Measurements from ENCODE around the gene C3orf18. TPM values are rescaled to one million over a fixed set of nuclear protein-coding genes. Genes with fewer than 3 reads are reported as not detected.

Gene C3orf18
- total RNA-seq, 1 donor from 2014 or later: 7.2 TPM

DNA sequence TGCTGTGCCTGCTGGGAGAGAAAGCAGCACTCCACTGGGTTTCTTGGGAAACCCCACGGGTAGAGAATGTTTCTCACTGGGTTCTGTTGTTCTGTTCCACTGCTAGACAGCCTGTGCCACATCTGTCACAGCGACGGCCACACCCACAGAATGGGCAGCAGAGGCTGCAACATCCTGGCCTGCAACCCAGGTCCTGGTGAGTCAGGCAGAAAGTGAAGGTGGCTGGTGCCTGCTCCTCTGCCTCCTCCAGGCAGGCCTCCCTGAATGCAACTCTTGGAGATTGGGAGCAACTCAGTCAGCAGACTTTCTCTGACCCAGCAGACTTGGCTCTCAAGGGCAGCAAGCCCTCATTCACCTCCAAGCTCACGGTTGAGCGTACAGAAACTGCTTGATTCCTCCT lies 13.0 kb downstream of the C3orf18 start:
- no peak overlapping the region for H2AFZ ChIP-seq (ENCODE audit: low read depth, low read length)
- no peak overlapping the region for H3K4me2 ChIP-seq (ENCODE audit: low read length)
- no peak overlapping the region for H3K27ac Mint-ChIP-seq (ENCODE audit: unreplicated experiment)
- no peak for FAIRE-seq
- H3K27ac ChIP-seq (ENCODE audit: low read depth, low read length): no peak overlapping the region
- H3K27me3 Mint-ChIP-seq (ENCODE audit: low read depth, unreplicated experiment): peaks cover 53% of the 10 kb centered on the region
- H3K27me3 ChIP-seq (ENCODE audit: insufficient read depth, low read length): peaks cover 8% of the 10 kb centered on the region
- H3K36me3 ChIP-seq (ENCODE audit: insufficient read depth, low read length): no peaks in the 10 kb centered on the region
- TF ChIP-seq, protein P1, sequence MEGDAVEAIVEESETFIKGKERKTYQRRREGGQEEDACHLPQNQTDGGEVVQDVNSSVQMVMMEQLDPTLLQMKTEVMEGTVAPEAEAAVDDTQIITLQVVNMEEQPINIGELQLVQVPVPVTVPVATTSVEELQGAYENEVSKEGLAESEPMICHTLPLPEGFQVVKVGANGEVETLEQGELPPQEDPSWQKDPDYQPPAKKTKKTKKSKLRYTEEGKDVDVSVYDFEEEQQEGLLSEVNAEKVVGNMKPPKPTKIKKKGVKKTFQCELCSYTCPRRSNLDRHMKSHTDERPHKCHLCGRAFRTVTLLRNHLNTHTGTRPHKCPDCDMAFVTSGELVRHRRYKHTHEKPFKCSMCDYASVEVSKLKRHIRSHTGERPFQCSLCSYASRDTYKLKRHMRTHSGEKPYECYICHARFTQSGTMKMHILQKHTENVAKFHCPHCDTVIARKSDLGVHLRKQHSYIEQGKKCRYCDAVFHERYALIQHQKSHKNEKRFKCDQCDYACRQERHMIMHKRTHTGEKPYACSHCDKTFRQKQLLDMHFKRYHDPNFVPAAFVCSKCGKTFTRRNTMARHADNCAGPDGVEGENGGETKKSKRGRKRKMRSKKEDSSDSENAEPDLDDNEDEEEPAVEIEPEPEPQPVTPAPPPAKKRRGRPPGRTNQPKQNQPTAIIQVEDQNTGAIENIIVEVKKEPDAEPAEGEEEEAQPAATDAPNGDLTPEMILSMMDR (IDR thresholded peaks at IDR 0.05; ENCODE audit: insufficient read depth, low read depth, low read length): no peak
- TF ChIP-seq EZH2 (IDR thresholded peaks at IDR 0.05; ENCODE audit: insufficient read depth, low read length): no peak
- no peaks in the 10 kb centered on the region for H3K9me3 ChIP-seq (ENCODE audit: insufficient read depth, low read depth, low read length)
- H3K36me3 Mint-ChIP-seq (ENCODE audit: low read depth, unreplicated experiment): peaks cover 5% of the 10 kb centered on the region
- DNase-seq (ENCODE audit: low read depth): no peak
- H4K20me1 ChIP-seq (ENCODE audit: insufficient read depth, low read length): no peaks in the 10 kb centered on the region
- H3K4me3 ChIP-seq (ENCODE audit: insufficient read depth, low read depth, low read length): no peak overlapping the region
- no peaks in the 10 kb centered on the region for H3K4me1 Mint-ChIP-seq (ENCODE audit: low read depth, unreplicated experiment)
- no peaks in the 10 kb centered on the region for H3K79me2 ChIP-seq (ENCODE audit: insufficient read depth, low read length)
- H3K9me3 Mint-ChIP-seq (ENCODE audit: unreplicated experiment): no peaks in the 10 kb centered on the region
- no peak overlapping the region for H3K4me3 Mint-ChIP-seq (ENCODE audit: unreplicated experiment)
- H3K4me1 ChIP-seq (ENCODE audit: insufficient read depth, low read length): no peaks in the 10 kb centered on the region
- no peak overlapping the region for H3K9ac ChIP-seq (ENCODE audit: low read length)

DNA sequence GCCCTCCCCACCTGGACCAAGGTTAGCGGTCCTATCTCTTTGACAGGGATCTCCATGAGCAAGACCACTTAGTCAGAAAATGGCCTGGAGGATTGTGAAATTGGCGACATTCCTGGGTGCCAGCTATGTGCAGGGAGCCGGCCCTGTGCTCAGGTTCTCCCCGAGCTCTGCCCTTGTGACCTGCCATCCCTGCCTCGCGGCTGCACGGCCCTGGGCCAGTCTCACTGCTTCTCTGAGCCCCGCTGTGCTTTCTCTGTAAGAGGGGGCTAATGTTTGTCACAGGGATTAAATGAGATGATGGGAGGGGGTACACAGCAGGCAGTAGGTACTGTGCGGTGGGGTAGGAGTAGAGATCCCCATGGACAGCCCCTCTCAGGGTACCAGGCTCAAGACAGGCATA lies 14.9 kb downstream of the C3orf18 start:
- Histone ChIP-seq H3K9me3 (ENCODE audit: insufficient read depth, low read depth, low read length) (no peaks in the 10 kb centered on the region), H3K4me2 (ENCODE audit: low read length) (no peak overlapping the region), H3K27me3 (ENCODE audit: insufficient read depth, low read length) (peaks cover 5% of the 10 kb centered on the region), H3K9ac (ENCODE audit: low read length) (no peak overlapping the region), H4K20me1 (ENCODE audit: insufficient read depth, low read length) (no peaks in the 10 kb centered on the region), H3K79me2 (ENCODE audit: insufficient read depth, low read length) (no peaks in the 10 kb centered on the region), H3K4me1 (ENCODE audit: insufficient read depth, low read length) (no peaks in the 10 kb centered on the region), H3K4me3 (ENCODE audit: insufficient read depth, low read depth, low read length) (no peak overlapping the region), H3K27ac (ENCODE audit: low read depth, low read length) (no peak overlapping the region), H2AFZ (ENCODE audit: low read depth, low read length) (no peak overlapping the region), H3K36me3 (ENCODE audit: insufficient read depth, low read length) (no peaks in the 10 kb centered on the region)
- Mint-ChIP-seq H3K27ac (ENCODE audit: unreplicated experiment) (no peak overlapping the region), H3K36me3 (ENCODE audit: low read depth, unreplicated experiment) (no peaks in the 10 kb centered on the region), H3K4me1 (ENCODE audit: low read depth, unreplicated experiment) (no peaks in the 10 kb centered on the region), H3K4me3 (ENCODE audit: unreplicated experiment) (no peak overlapping the region), H3K27me3 (ENCODE audit: low read depth, unreplicated experiment) (peaks cover 39% of the 10 kb centered on the region), H3K9me3 (ENCODE audit: unreplicated experiment) (no peaks in the 10 kb centered on the region)
- FAIRE-seq (no peak), DNase-seq (ENCODE audit: low read depth) (no peak)
- no peak for TF ChIP-seq EZH2 (IDR thresholded peaks at IDR 0.05; ENCODE audit: insufficient read depth, low read length)
- TF ChIP-seq, protein P1 (IDR thresholded peaks at IDR 0.05; ENCODE audit: insufficient read depth, low read depth, low read length): no peak

DNA sequence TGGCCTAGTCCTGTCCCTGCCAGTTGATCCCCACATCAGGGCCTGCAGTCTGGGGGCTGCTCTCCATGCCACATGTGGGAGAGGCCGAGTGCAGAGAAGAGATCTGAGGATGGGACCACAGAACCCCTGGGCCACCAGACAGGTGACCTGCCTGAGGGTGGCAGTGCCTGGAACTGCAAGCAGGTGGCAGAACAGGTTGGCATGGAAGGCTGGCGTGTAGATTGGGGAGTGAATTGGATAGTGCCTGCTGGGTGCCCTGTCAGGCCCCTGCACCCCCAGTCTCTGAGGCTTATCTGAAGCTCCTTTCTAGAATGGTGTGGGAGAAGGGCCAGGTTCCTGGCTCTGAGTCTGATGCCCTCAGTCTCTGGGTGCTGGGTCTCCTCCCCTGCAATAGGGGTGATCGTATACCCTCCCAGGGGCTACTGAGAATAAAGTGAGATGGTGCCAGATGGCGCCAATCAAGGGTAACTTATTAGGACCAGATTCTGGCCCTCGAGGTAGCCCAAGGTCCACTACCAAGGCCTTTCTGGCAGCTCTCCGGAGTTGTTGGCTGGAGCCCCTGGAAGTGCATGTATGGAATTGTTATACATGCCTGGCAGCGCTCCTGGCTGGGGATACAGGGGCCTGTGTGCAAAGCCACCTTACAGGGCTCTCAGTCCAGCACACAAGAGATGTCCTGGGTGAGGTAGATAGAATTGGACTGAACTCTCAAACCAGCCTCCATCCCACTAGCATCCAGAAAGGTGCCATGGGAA lies 15.7 kb downstream of the C3orf18 start:
- no peaks in the 10 kb centered on the region for H3K36me3 ChIP-seq (ENCODE audit: insufficient read depth, low read length)
- H3K27me3 Mint-ChIP-seq (ENCODE audit: low read depth, unreplicated experiment): peaks cover 34% of the 10 kb centered on the region

More for the DNA sequence above, 15.7 kb downstream of the C3orf18 start:
- H3K4me1 Mint-ChIP-seq (ENCODE audit: low read depth, unreplicated experiment): no peaks in the 10 kb centered on the region
- DNase-seq (ENCODE audit: low read depth) (no peak), FAIRE-seq (no peak)
- H3K36me3 Mint-ChIP-seq (ENCODE audit: low read depth, unreplicated experiment): no peaks in the 10 kb centered on the region
- Histone ChIP-seq H3K9me3 (ENCODE audit: insufficient read depth, low read depth, low read length) (no peaks in the 10 kb centered on the region), H3K79me2 (ENCODE audit: insufficient read depth, low read length) (no peaks in the 10 kb centered on the region), H2AFZ (ENCODE audit: low read depth, low read length) (no peak overlapping the region), H4K20me1 (ENCODE audit: insufficient read depth, low read length) (no peaks in the 10 kb centered on the region), H3K4me2 (ENCODE audit: low read length) (no peak overlapping the region), H3K27me3 (ENCODE audit: insufficient read depth, low read length) (peaks cover 5% of the 10 kb centered on the region), H3K4me3 (ENCODE audit: insufficient read depth, low read depth, low read length) (no peak overlapping the region), H3K27ac (ENCODE audit: low read depth, low read length) (no peak overlapping the region), H3K4me1 (ENCODE audit: insufficient read depth, low read length) (no peaks in the 10 kb centered on the region), H3K9ac (ENCODE audit: low read length) (no peak overlapping the region)
- TF ChIP-seq, protein P1 (IDR thresholded peaks at IDR 0.05; ENCODE audit: insufficient read depth, low read depth, low read length): no peak
- TF ChIP-seq EZH2 (IDR thresholded peaks at IDR 0.05; ENCODE audit: insufficient read depth, low read length): no peak
- H3K4me3 Mint-ChIP-seq (ENCODE audit: unreplicated experiment): no peak overlapping the region
- no peak overlapping the region for H3K27ac Mint-ChIP-seq (ENCODE audit: unreplicated experiment)
- no peaks in the 10 kb centered on the region for H3K9me3 Mint-ChIP-seq (ENCODE audit: unreplicated experiment)
